ENCODE measurements around the gene SHISA9.

DNA sequence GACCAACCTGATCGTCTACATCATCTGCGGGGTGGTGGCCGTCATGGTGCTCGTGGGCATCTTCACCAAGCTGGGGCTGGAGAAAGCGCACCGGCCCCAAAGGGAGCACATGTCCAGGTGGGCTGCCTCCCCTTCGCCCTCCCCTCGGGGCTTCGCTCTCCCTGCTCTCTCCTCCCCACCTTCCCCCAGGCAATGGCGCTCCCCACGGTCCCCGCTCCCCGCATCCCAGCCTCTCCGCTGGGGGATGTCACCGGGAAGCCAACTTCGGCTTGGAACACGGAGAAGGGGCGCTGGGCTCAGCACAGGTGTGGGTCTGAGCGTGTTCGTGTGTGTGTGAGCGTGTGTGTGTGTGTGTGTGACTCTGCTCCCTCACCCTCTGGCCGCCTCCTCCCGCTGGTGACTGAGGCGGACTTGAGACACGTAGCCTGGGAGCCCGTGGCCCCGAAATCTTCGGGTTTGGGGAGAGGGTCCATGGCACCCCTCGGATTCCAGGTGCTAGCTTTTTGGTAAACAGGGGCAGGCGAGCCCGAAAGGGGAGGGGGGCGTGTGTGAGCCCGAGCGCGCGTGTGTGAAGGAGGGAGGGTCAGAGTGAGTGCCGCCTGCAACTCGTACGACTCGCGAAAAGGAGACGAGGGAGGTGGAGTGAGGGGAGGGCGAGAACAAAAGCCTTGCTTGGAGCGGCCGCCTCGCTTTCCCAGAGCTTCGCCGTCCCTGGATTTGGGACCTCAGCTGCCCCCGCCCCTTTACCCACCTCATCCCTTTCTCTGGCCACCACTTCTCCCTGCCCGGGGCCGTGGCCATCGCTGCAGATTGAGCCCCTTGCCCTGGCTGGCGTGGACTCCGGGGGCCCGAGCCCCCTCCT is 1.3 kb downstream of the SHISA9 start:
- TF ChIP-seq CTCF (IDR thresholded peaks at IDR 0.05; ENCODE audit: poor library complexity) = no peak
- no peak for TF ChIP-seq EZH2 (IDR thresholded peaks at IDR 0.05; ENCODE audit: borderline replicate concordance)
- TF ChIP-seq EZH2phosphoT487 (IDR thresholded peaks at IDR 0.05; ENCODE audit: low read depth, severe bottlenecking, unreplicated experiment) = no peak

Data from hepatocyte (in vitro differentiated cells).